Adrenal gland (tissue), 5 donors: Measurements from ENCODE around the gene STMN1.

Source experiments
- CTCF ChIP-seq, 6 experiments: fragments of 450-650 bp in 4 of 6; fragments of 200-600 bp in 2 of 6; sonication (generic) in 1 of 6; IDR thresholded peaks; 1 replicate in 5 of 6; 2 replicates in 1 of 6; pipeline versions ENCODE4 v1.5.1 to v1.8.0; 2016 to 2021; ENCODE audit warnings: antibody characterized with exemption in 6 of 6, mild to moderate bottlenecking in 2 of 6, moderate library complexity in 1 of 6
- POLR2A ChIP-seq, 2 donors: fragments of 450-650 bp; IDR thresholded peaks; one replicate each; pipeline ENCODE4 v1.6.1; 2017; ENCODE audit warnings: antibody characterized with exemption in 2 of 2, mild to moderate bottlenecking in 2 of 2, moderate library complexity in 1 of 2
- donor health status: DM: no; HTN: no; CAD: no.

- TF ChIP-seq CTCF (IDR thresholded peaks at IDR 0.05) (no peak), POLR2A (IDR thresholded peaks at IDR 0.05) (no peak)
Observed at GRCh38 chr1:25907601-25908000, 1.4 kb upstream of the STMN1 start.
